Fibroblast of lung (primary cell): ENCODE results near the gene ADCK1. TPM values are rescaled to one million over a fixed set of nuclear protein-coding genes. Genes with fewer than 3 reads are reported as not detected.

Source experiments
- DNase-seq, 2 donors: peaks; one replicate each; pipeline versions ENCODE4 v3.0.0 to v3.0.0-alpha.2; 2010; ENCODE audit warnings: low read depth in 2 of 2
- H2AFZ ChIP-seq: 2 replicates; pipeline ENCODE4 v1.5.1; 2012; ENCODE audit warnings: low read length, control low read depth, inconsistent platforms
- H3K27ac ChIP-seq: 2 replicates; pipeline ENCODE4 v1.5.1; 2011; ENCODE audit warnings: low read length, control low read depth; ENCODE audit not compliant: insufficient read depth
- H3K27me3 ChIP-seq: 2 replicates; pipeline ENCODE4 v1.5.1; 2011; ENCODE audit warnings: mild to moderate bottlenecking, low read length; ENCODE audit not compliant: control insufficient read depth, insufficient read depth
- H3K36me3 ChIP-seq: 2 replicates; pipeline ENCODE4 v1.5.1; 2011; ENCODE audit warnings: low read length; ENCODE audit not compliant: control insufficient read depth, insufficient read depth
- H3K4me1 ChIP-seq: 2 replicates; pipeline ENCODE4 v1.5.1; 2011; ENCODE audit warnings: low read length; ENCODE audit not compliant: control insufficient read depth, insufficient read depth; ENCODE audit errors: extremely low read depth
- H3K4me2 ChIP-seq: 2 replicates; pipeline ENCODE4 v1.5.1; 2011; ENCODE audit warnings: low read length, control low read depth; ENCODE audit not compliant: insufficient read depth; ENCODE audit errors: extremely low read depth
- H3K4me3 ChIP-seq, 4 experiments: fragments of 200-600 bp in 1 of 4; sonication (generic) in 1 of 4; replicated peaks in 1 of 4; 2 replicates each; pipeline ENCODE4 v1.5.1; 2011 to 2016; ENCODE audit warnings: low read length in 4 of 4, low read depth in 3 of 4, mild to moderate bottlenecking in 3 of 4, control low read depth in 2 of 4, inconsistent platforms in 1 of 4, mixed read lengths in 1 of 4; ENCODE audit not compliant: insufficient read depth in 1 of 4; ENCODE audit errors: control extremely low read depth in 1 of 4
- H3K79me2 ChIP-seq: 2 replicates; pipeline ENCODE4 v1.5.1; 2012; ENCODE audit warnings: mild to moderate bottlenecking, low read length, inconsistent platforms; ENCODE audit not compliant: control insufficient read depth, insufficient read depth
- H3K9ac ChIP-seq: 2 replicates; pipeline ENCODE4 v1.5.1; 2011; ENCODE audit warnings: mild to moderate bottlenecking, low read length, control low read depth; ENCODE audit not compliant: insufficient read depth
- H3K9me3 ChIP-seq: 2 replicates; pipeline ENCODE4 v1.5.1; 2012; ENCODE audit warnings: low read depth, low read length; ENCODE audit not compliant: control insufficient read depth, insufficient read depth
- H4K20me1 ChIP-seq: 2 replicates; pipeline ENCODE4 v1.5.1; 2011; ENCODE audit warnings: low read length; ENCODE audit not compliant: control insufficient read depth, insufficient read depth; ENCODE audit errors: extremely low read depth
- CTCF ChIP-seq, 2 donors: IDR thresholded peaks in 1 of 2; conservative IDR thresholded peaks in 1 of 2; 1 replicate in 1 of 2; 2 replicates in 1 of 2; pipeline ENCODE4 v1.5.1; 2011 to 2012; ENCODE audit warnings: low read length in 2 of 2, control low read depth in 1 of 2, inconsistent platforms in 1 of 2, low read depth in 1 of 2, mild to moderate bottlenecking in 1 of 2
- EZH2 ChIP-seq: IDR thresholded peaks from 2 replicates; pipeline ENCODE4 v1.5.1; 2012; ENCODE audit warnings: low read length, control low read depth, mild to moderate bottlenecking; ENCODE audit errors: missing control alignments
- polyA plus RNA-seq, 2 donors: library from polyadenylated mRNA; depleted of rRNA in 1 of 2; stranded (reverse) in 1 of 2; unstranded in 1 of 2; fragments of >200 nt; gene quantifications; 2 replicates each; pipeline ENCODE4 v1.2.1, GENCODE V29; 2011 to 2012; ENCODE audit warnings: missing spikeins in 1 of 2
- total RNA-seq: library from RNA; depleted of rRNA; stranded (reverse); fragments of >200 nt; gene quantifications from 2 replicates; pipeline ENCODE4 v1.2.1, GENCODE V29; 2014

The ADCK1 gene
- total and polyA plus RNA-seq, 2 donors (not counting 1 experiment from before 2014, with no cell fraction given) = 4.6 to 4.8 TPM

GRCh38 chr14:77872152-77872551 lies 72.2 kb downstream of the ADCK1 start:
- Histone ChIP-seq H3K4me2 (no peak overlapping the region), H3K27ac (no peak overlapping the region), H3K4me1 (no peaks in the 10 kb centered on the region), H3K9me3 (no peaks in the 10 kb centered on the region), H3K9ac (no peak overlapping the region), H3K79me2 (no peaks in the 10 kb centered on the region), H3K4me3 (no peak overlapping the region), H3K27me3 (no peaks in the 10 kb centered on the region), H3K36me3 (no peaks in the 10 kb centered on the region), H4K20me1 (no peaks in the 10 kb centered on the region), H2AFZ (no peak overlapping the region)
- no peak for DNase-seq
- TF ChIP-seq EZH2 (no peak), CTCF (conservative IDR thresholded peaks at IDR 0.05 in 1 of 2, IDR thresholded peaks at IDR 0.05 in 1 of 2; ENCODE audit: low read depth in 1 of 2, low read length in 2 of 2) (no peak)

GRCh38 chr14:77872983-77873382 lies 73.1 kb downstream of the ADCK1 start:
- TF ChIP-seq EZH2 (no peak), CTCF (conservative IDR thresholded peaks at IDR 0.05 in 1 of 2, IDR thresholded peaks at IDR 0.05 in 1 of 2; ENCODE audit: low read depth in 1 of 2, low read length in 2 of 2) (no peak)
- Histone ChIP-seq H3K4me3 (no peak overlapping the region), H3K27me3 (no peaks in the 10 kb centered on the region), H3K9me3 (no peaks in the 10 kb centered on the region), H3K27ac (no peak overlapping the region), H3K4me2 (no peak overlapping the region), H3K4me1 (no peaks in the 10 kb centered on the region), H3K36me3 (no peaks in the 10 kb centered on the region), H4K20me1 (no peaks in the 10 kb centered on the region), H2AFZ (no peak overlapping the region), H3K9ac (no peak overlapping the region), H3K79me2 (no peaks in the 10 kb centered on the region)
- DNase-seq = no peak

- H3K4me3 ChIP-seq = no peak overlapping the region
- no peaks in the 10 kb centered on the region for H3K79me2 ChIP-seq
- H3K27ac ChIP-seq = no peak overlapping the region
- TF ChIP-seq CTCF (conservative IDR thresholded peaks at IDR 0.05 in 1 of 2, IDR thresholded peaks at IDR 0.05 in 1 of 2; ENCODE audit: low read depth in 1 of 2, low read length in 2 of 2) (no peak), EZH2 (no peak)
- no peak overlapping the region for H2AFZ ChIP-seq
- DNase-seq = no peak
- H3K36me3 ChIP-seq = no peaks in the 10 kb centered on the region
- peaks cover 3% of the 10 kb centered on the region for H3K4me1 ChIP-seq
- H4K20me1 ChIP-seq = no peaks in the 10 kb centered on the region
- H3K9ac ChIP-seq = no peak overlapping the region
- no peak overlapping the region for H3K4me2 ChIP-seq
- H3K27me3 ChIP-seq = no peaks in the 10 kb centered on the region
- no peaks in the 10 kb centered on the region for H3K9me3 ChIP-seq
Observed at GRCh38 chr14:77878783-77879182, 78.9 kb downstream of the ADCK1 start.
